ENCODE data around the gene TENT4A. TPM values are rescaled to one million over a fixed set of nuclear protein-coding genes. Genes with fewer than 3 reads are reported as not detected.

The TENT4A gene
- total and polyA plus RNA-seq, 2 of the 13 experiments (the other 11 are each of a cell fraction or from before 2014, with no cell fraction given) = 6.3 to 13.3 TPM

GRCh38 chr5:6752236-6752635, 39.0 kb downstream of the TENT4A start:
- Histone ChIP-seq H4K20me1 (ENCODE audit: insufficient read depth, low read length) (0 out of 2 replicates have a peak, but pooled peaks cover 6% of the 10 kb centered on the region), H3K4me2 (ENCODE audit: low read depth, low read length) (no peak overlapping the region), H3K27ac (ENCODE audit: extremely low read length, insufficient read depth, low read length) (no peak overlapping the region), H3K4me3 (replicated peaks in 1 of 3; ENCODE audit: insufficient read depth in 1 of 3, low read depth in 2 of 3, low read length in 3 of 3) (no peak overlapping the region), H3K4me1 (ENCODE audit: insufficient read depth, low read length) (peaks cover 7% of the 10 kb centered on the region), H3K9me3 (ENCODE audit: low read length) (no peaks in the 10 kb centered on the region), H2AFZ (ENCODE audit: low read length) (no peak overlapping the region), H3K36me3 (replicated peaks in 1 of 2; ENCODE audit: control insufficient read depth in 1 of 2, insufficient read depth in 2 of 2, low read length in 2 of 2) (peaks cover 42 to 82% of the 10 kb centered on the region in 2 experiments), H3K79me2 (ENCODE audit: insufficient read depth, low read length) (peaks cover 8% of the 10 kb centered on the region), H3K9ac (ENCODE audit: insufficient read depth, low read depth, low read length) (no peak overlapping the region), H3K27me3 (ENCODE audit: control insufficient read depth in 1 of 2, insufficient read depth in 2 of 2, low read length in 2 of 2) (no peaks in the 10 kb centered on the region)
- WGBS (ENCODE audit: low lambda C conversion rate) = 98% methylated on average over 9 of the region's 12 CpGs
- no TSS peak for BruUV-seq (replicated peaks)
- FAIRE-seq (no peak), DNase-seq (ENCODE audit: low spot score) (no peak), ATAC-seq (no peak)
- intact Hi-C loops (cut with micrococcal nuclease; ENCODE audit: unreplicated experiment) = no loop called here
- ChIA-PET POLR2A (no interaction called here), CTCF (ENCODE audit: low intra/inter-chr PET ratio, low total read pairs) (no interaction called here)
- TF ChIP-seq ZNF30 (CRISPR knock-in tag; IDR thresholded peaks at IDR 0.05) (no peak), MTERF4 (CRISPR knock-in tag; IDR thresholded peaks at IDR 0.05) (no peak), SUZ12 (IDR thresholded peaks at IDR 0.05; ENCODE audit: low read depth, low read length) (no peak), EEA1 (CRISPR knock-in tag; IDR thresholded peaks at IDR 0.05; ENCODE audit: borderline replicate concordance) (no peak), GATAD1 (CRISPR knock-in tag; IDR thresholded peaks at IDR 0.05) (no peak), CC2D1A (CRISPR knock-in tag; IDR thresholded peaks at IDR 0.05) (no peak), ZNF207 (IDR thresholded peaks at IDR 0.05; ENCODE audit: borderline replicate concordance) (no peak), ZSCAN21 (CRISPR knock-in tag; IDR thresholded peaks at IDR 0.05; ENCODE audit: borderline replicate concordance) (no peak), PCBP1 (IDR thresholded peaks at IDR 0.05; ENCODE audit: borderline replicate concordance, low read depth, low read length) (no peak), ZBTB25 (CRISPR knock-in tag; IDR thresholded peaks at IDR 0.05) (no peak), ERF (CRISPR knock-in tag; IDR thresholded peaks at IDR 0.05) (no peak), ZNF460 (CRISPR knock-in tag; IDR thresholded peaks at IDR 0.05; ENCODE audit: borderline replicate concordance) (no peak), SNAI1 (CRISPR knock-in tag; IDR thresholded peaks at IDR 0.05; ENCODE audit: borderline replicate concordance) (no peak), IRX3 (CRISPR knock-in tag; IDR thresholded peaks at IDR 0.05; ENCODE audit: borderline replicate concordance, low read depth) (no peak)
- in situ Hi-C loops (cut with HindIII; ENCODE audit: extremely low pct_ligation_motif_present, low pct_unique_long_range_greater_than_20kb) = no loop called here

Data from HepG2 (cell line).